GM08714 (cell line): ENCODE results near the gene PDZRN4.

Source experiments
- H3K4me3 ChIP-seq: fragments of 200-500 bp; sonication (Bioruptor generic); 2 replicates; pipeline ENCODE4 v1.5.1; 2014; ENCODE audit warnings: mild to moderate bottlenecking, low read length, inconsistent platforms
- ZNF274 ChIP-seq: IDR thresholded peaks from 2 replicates; pipeline ENCODE4 v1.6.1; 2012; ENCODE audit warnings: mild to moderate bottlenecking, low read depth, low read length

Gene PDZRN4

GRCh38 chr12:41348198-41348597, 160.1 kb downstream of the PDZRN4 start:
- no peak for TF ChIP-seq ZNF274
- H3K4me3 ChIP-seq: no peak overlapping the region

DNA sequence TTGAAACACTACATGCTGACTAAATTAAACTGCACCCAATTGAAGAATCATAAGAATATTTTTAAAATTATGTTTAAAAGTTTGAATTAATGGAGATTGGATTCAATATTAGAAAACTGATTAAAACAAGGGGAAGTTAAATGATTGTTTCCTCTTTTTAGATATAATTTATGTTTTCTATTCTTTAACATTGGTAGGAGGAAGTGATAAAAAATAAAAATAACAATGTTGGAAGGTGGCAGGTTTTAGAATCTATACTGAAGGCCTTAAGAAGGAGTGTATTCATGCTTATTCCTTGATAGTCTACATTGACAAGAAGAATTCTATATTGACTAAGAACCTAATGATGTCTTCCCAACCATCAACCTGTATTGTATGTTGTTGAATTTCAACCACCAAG, 168.1 kb downstream of the PDZRN4 start:
- no peak overlapping the region for H3K4me3 ChIP-seq
- no peak for TF ChIP-seq ZNF274

DNA sequence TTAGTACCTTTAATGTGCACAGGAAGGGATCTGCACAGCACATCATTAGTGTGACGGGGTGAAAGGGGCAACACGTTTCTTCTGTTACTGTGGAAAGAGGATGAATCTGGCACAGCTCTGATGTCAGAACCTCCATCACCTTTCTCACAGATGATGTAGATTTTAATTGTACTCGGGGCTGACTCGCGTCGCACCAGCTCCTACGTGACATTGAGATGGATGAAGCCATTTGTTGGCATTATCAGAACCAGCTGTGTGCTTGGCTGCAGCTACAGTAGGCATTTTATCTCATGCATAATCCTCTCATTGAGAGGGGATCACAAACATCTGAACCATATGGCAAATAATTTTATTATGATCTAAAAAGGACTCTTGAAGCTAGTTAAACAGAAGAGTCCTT, 173.6 kb downstream of the PDZRN4 start:
- no peak for TF ChIP-seq ZNF274
- no peak overlapping the region for H3K4me3 ChIP-seq

DNA sequence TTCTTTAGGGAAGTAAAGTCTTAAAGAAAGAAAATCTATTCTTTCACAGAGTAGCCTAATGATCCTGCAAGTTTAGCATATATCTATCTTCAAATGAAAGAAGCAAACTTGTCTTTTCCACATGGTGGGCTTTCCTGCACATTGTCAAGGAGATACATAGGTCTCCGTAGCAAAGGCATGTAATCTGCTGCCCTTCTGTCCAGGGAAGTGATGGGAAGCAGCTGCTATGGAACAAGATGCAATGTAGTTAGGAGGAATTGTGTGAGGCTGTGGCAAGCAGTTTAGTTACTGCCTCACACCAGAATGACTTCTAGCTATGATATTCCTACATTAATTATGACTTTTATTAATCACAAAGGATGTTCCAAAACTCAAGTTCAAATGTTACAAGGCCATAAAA, 174.4 kb downstream of the PDZRN4 start:
- no peak overlapping the region for H3K4me3 ChIP-seq
- no peak for TF ChIP-seq ZNF274

- TF ChIP-seq ZNF274: no peak
- no peak overlapping the region for H3K4me3 ChIP-seq
These were observed 174.8 kb downstream of the PDZRN4 start for GRCh38 chr12:41362931-41363330.

DNA sequence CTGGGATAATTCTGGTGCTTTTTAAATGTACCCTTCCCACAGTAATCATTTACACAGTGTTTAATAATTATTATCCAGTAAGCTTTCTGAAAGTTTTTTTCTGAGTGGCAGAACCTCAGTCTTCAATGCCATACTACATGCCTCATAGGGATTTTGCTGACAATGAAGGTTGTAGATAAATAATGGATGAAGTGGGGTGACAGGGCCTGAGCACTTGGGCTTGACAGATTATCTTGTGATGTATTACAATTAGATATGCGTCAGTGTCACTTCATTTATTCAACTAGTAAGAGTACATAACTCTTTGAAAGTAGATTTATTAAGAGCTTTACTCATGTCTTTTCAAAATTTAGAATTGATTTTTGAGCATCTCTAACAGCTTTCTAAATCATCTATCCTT, 176.1 kb downstream of the PDZRN4 start:
- H3K4me3 ChIP-seq: no peak overlapping the region
- no peak for TF ChIP-seq ZNF274

DNA sequence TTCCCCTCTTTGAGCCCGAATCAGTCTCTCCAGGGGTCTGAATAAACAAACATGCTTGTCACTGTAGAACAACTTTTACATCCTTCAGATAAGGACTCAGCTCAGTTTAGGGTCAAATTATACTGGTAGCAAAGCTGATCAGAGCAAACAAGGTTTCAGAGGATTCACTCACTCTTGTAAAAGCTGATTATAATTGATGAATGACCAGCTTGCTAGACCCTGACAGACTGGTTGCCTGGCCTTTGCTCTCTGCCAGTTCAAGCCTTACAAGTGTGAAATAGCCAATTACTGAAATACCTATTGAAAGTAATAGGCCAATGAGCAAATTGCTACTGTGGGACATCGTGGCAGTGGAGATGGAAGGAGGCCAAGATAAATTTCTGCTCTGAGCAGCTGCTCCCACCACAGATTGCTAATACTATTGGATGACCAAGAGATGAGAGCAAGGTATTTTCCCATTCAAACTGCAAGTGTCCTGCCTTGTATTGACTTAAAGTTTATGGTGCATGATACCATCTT, 177.6 kb downstream of the PDZRN4 start:
- TF ChIP-seq ZNF274: no peak
- no peak overlapping the region for H3K4me3 ChIP-seq

- no peak overlapping the region for H3K4me3 ChIP-seq
- TF ChIP-seq ZNF274: no peak
These were observed 179.7 kb downstream of the PDZRN4 start for GRCh38 chr12:41367726-41368405.

DNA sequence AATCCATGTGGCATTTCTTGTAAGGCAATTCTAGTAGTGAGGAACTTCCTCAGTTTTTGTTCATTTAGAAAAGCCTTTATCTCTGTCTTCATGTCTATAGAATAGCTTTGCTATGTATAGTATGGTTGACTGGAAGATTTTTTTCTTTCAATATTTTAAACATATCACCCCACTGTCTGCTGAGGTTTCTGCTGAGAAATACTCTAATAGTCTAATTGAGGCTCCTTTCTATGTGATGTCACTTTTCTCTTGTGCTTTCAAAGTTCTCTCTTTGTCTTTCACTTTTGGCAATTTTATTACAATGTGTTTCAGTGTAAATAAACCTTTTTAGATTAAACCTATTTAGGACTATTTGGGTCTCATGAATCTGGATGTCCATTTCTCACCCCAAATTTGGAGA, 192.8 kb downstream of the PDZRN4 start:
- no peak for TF ChIP-seq ZNF274
- no peak overlapping the region for H3K4me3 ChIP-seq

DNA sequence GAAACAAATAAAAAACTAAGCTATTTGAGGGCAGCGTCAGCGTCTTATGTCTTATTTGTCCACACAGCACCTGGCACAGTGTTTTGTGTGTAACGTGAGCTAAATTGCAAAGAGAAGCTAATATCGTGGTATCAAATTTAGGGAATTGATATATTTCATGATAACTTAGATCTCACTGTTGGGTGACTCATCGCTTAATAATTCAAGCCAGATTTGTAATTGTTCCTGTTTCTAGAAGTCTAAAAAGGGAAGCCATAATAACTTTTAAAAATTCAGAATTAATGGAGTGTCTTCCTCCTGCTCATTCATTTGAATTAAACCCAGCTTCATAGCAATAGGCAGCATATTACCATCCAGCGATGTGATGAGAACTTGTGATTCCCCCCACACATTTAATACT, 214.7 kb downstream of the PDZRN4 start:
- no peak for TF ChIP-seq ZNF274
- H3K4me3 ChIP-seq: no peak overlapping the region

GRCh38 chr12:41407232-41407799, 219.2 kb downstream of the PDZRN4 start:
- no peak for TF ChIP-seq ZNF274
- H3K4me3 ChIP-seq: no peak overlapping the region

GRCh38 chr12:41409628-41410027, 221.5 kb downstream of the PDZRN4 start:
- TF ChIP-seq ZNF274: no peak
- no peak overlapping the region for H3K4me3 ChIP-seq

- TF ChIP-seq ZNF274: no peak
- no peak overlapping the region for H3K4me3 ChIP-seq
These were observed 230.5 kb downstream of the PDZRN4 start for GRCh38 chr12:41418586-41418985.

GRCh38 chr12:41419131-41419893, 231.2 kb downstream of the PDZRN4 start:
- TF ChIP-seq ZNF274: no peak
- no peak overlapping the region for H3K4me3 ChIP-seq

- no peak for TF ChIP-seq ZNF274
These were observed 236.5 kb downstream of the PDZRN4 start for GRCh38 chr12:41424651-41425050.

DNA sequence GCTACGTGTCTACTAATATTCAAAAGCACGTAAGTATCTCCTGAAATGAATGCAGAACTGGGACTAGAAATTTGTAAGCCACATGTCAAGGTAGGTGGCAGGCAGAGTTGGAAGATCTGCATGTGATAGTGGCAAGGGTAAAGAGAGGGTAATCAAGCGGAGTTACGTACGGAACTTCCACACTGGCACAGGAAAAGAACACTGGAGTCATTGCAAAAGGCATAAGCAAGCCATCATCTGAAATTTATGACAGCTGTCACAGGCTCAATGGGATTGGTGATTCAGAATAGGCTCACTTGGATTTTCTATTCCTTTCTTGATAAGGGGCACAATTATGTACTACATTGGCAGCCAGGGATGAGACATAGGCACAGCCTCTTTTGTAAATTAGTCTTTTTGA, 245.3 kb downstream of the PDZRN4 start:
- TF ChIP-seq ZNF274: no peak
- H3K4me3 ChIP-seq: no peak overlapping the region

More at GRCh38 chr12:41424651-41425050, 236.5 kb downstream of the PDZRN4 start:
- H3K4me3 ChIP-seq: no peak overlapping the region
